ENCODE measurements around the gene NECAB2.
"Not testable (repeated sequence)": the region's sequence is repeated elsewhere in the genome, so short reads cannot be mapped to it uniquely, and the experiment has no call there.

NECAB2 gene

GRCh38 chr16:83936581-83937165, 31.4 kb upstream of the NECAB2 start:
- no peak for FAIRE-seq

DNA sequence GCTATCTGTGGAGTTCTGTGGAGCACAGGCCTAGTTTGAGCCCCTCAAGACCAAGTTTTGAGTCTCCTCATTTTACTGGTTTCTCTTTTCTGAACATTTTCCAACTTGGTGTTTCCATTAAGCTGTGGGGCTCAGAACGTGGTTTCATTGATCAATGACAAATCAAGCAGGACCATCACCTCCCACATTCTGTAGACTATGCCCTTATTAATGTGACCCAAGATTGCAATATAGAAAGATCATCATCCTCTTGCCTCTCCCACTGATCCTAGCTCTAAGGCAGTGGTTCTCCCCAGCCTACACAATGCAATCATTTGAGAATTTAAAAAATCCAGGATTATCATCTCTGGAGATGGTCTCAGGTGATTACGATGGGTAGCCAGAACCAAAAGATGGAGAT, 30.8 kb upstream of the NECAB2 start:
- no peak for FAIRE-seq

- no peak for FAIRE-seq
Measured at GRCh38 chr16:83937922-83938885, 29.8 kb upstream of the NECAB2 start.

- FAIRE-seq: no peak
Measured at GRCh38 chr16:83939266-83939855, 28.7 kb upstream of the NECAB2 start.

GRCh38 chr16:83940119-83940518, 27.9 kb upstream of the NECAB2 start:
- no peak for FAIRE-seq

GRCh38 chr16:83940630-83941378, 27.2 kb upstream of the NECAB2 start:
- FAIRE-seq: no peak

GRCh38 chr16:83941546-83941945, 26.5 kb upstream of the NECAB2 start:
- FAIRE-seq: not testable (repeated sequence)

DNA sequence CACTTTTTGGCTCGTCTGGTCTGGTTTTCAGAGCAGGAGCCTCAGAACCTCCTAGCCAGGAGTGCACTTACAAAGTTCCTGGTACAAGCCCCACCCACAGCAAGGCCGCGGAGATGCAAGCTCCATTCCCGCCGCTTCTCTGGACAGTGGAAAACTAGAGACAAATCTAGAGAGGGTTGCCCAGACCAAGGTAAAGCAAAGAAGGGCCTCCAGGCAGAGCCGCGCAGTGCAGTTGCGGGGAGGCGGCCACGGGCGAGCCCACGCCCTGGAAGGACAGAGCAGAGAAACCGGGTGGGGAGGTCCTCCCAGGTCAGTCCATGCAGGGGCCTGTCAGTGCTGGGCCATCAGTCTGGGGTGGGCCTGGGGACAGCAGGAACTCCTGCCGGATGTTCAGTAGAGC, 26.0 kb upstream of the NECAB2 start:
- no peak for FAIRE-seq

DNA sequence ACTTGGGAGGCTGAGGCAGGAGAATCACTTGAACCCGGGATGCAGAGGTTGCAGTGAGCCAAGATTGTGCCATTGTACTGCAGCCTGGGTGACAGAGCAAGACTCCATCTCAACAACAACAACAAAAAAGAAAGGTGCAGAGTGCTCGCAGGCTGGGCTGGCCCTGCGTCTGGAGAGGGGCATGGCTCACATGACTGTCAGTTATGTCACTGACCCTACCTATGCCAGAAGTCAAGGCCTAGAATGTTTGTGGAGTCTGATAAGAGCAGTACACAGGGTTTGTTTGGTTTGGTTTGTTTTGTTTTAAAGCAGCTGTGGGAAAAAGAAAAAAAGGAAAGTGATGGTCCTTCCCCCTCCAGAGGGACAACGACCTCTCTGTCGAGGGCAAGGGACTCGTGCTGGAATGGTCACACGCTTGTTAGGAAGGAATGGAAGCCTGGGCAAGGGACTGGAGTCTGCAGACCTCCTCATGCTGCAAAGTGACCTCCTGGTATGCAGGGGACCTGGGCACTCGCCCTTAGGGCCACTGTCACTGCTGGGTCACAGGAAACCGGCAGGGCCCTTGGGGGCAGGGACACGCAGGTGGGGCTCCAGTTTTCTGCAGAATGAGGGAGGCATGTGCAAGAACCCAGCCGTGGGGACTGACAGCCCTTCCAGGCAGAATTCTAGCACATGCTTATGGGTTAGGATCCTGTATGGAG, 25.1 kb upstream of the NECAB2 start:
- FAIRE-seq: no peak

DNA sequence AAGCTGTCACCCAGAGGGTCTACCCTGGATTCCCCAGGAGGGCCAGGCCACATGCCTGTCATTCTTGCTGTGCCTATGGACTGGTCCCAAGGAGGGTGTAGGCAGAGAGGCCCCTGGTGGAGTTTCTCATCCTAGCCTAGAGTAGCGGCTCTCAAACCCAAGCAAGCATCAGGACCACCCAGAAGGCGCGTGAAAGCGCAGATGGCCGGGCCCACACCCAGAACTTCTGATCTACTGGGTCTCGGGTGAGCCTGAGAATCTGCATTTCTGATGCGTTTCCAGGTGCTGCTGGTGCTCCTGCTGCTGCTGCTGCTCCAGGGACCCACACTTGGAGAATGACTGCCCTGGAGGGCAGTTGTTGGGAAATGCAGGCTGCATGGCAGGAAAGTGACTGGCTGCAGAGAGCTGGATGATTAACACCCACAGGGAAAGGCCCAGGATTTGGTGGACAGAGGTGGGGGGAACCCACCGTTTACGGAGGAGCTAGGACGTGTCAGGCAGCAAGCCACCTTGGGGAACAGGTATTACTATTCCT, 24.5 kb upstream of the NECAB2 start:
- no peak for FAIRE-seq

- no peak for FAIRE-seq
Measured at GRCh38 chr16:83945587-83945986, 22.5 kb upstream of the NECAB2 start.

- no peak for FAIRE-seq
Measured at GRCh38 chr16:83946154-83946780, 21.8 kb upstream of the NECAB2 start.

GRCh38 chr16:83946781-83947566, 21.1 kb upstream of the NECAB2 start:
- FAIRE-seq: no peak

GRCh38 chr16:83947642-83948234, 20.3 kb upstream of the NECAB2 start:
- FAIRE-seq: no peak

DNA sequence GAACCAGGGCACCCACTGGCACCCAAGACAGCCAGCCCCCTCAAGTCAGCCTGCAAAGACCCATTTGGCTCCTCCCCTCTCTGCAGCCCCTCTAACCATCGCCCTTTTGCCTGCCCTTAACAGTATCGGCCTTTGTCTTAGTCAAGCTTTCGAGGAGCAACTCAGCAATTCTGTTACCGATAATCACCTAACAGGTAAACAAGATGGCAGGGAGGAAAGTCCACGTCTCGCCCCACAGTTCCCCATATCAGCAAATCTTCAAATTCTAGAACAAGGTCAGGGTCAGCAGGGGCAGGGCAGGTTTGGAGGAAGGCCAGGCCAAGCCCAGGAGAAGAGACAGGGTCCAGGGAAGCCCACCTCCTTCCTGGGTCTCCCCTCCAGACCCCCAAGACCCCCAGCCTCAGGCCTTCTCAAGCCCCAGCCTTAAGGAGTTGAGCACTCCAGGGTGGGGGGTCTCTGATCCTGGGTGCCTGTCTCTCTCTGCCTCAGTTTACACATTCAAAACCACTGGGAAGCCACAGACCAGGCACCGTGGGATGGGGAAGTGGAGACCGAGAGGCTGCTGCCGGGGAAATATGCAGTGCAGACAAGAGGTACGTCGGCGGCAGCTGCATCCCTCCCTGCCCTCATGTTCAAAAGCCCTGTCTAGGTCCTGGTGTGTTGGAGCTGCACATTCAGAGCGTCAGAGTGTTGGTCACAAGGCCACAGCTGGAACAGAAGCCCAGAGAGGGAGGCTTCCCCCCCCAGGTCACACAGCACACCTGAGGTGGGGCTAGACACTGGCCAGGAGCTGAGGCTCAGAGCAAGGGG, 18.9 kb upstream of the NECAB2 start:
- FAIRE-seq: no peak

DNA sequence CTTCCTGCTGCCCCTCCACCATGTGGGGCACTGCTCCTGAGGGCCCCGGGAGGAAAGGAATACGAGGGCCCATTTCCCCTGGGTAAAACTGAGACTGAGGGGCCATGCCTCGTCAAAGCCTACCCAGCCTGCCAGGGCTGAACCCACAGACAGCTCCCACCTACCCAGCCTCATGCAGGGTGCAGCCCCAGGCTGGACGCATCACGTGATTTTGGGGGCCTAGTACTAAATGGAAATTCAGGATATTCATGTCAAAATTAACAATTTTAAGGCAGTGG, 18.4 kb upstream of the NECAB2 start:
- no peak for FAIRE-seq

GRCh38 chr16:83950862-83951399, 17.1 kb upstream of the NECAB2 start:
- FAIRE-seq: not testable (repeated sequence)

DNA sequence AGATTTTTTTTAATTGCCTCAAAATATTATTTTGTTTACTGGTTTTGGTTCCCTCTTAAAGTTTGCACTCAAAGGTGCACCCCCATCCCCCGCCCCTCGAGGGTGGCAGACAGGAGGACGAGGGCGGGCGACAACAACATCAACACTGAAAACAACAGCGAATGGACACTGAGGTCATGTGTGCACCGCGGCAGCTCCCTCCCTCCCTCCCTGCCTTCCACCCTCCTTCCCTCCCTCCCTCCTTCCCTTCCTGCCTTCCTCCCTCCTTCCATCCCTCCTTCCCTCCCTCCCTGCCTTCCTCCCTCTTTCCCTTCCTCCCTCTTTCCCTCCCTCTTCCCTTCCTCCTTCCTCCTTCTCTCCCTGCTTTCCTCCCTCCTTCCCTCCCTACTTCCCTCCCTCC, 16.5 kb upstream of the NECAB2 start:
- FAIRE-seq: no peak

GRCh38 chr16:83952587-83952939, 15.5 kb upstream of the NECAB2 start:
- FAIRE-seq: no peak
